Osteoblast (primary cell): ENCODE results near the gene TMEM106C. TPM values are rescaled to one million over a fixed set of nuclear protein-coding genes. Genes with fewer than 3 reads are reported as not detected.

Experiments
- DNase-seq: peaks from one replicate; pipeline ENCODE4 v3.0.0; 2011; ENCODE audit warnings: low spot score, mixed read lengths; ENCODE audit not compliant: insufficient read length; ENCODE audit errors: missing footprints
- H2AFZ ChIP-seq: 2 replicates; pipeline ENCODE4 v1.6.0; 2011; ENCODE audit warnings: mild to moderate bottlenecking, low read length
- H3K27ac ChIP-seq: 2 replicates; pipeline ENCODE4 v1.5.1; 2011; ENCODE audit warnings: mild to moderate bottlenecking, low read depth, low read length, moderate library complexity
- H3K27me3 ChIP-seq: 2 replicates; pipeline ENCODE4 v1.6.0; 2012; ENCODE audit warnings: mild to moderate bottlenecking, control low read depth, inconsistent platforms, low read length, moderate library complexity; ENCODE audit not compliant: insufficient read depth
- H3K36me3 ChIP-seq: 2 replicates; pipeline ENCODE4 v1.5.1; 2011; ENCODE audit warnings: mild to moderate bottlenecking, low read length, control low read depth, moderate library complexity; ENCODE audit not compliant: insufficient read depth
- H3K4me1 ChIP-seq: 2 replicates; pipeline ENCODE4 v1.5.1; 2011; ENCODE audit warnings: mild to moderate bottlenecking, low read length, control low read depth, moderate library complexity; ENCODE audit not compliant: insufficient read depth
- H3K4me2 ChIP-seq: 2 replicates; pipeline ENCODE4 v1.6.0; 2011; ENCODE audit warnings: mild to moderate bottlenecking, low read length; ENCODE audit not compliant: insufficient read depth
- H3K4me3 ChIP-seq: fragments of 200-600 bp; sonication (generic); 3 replicates; pipeline ENCODE4 v1.5.1; 2012; ENCODE audit warnings: mild to moderate bottlenecking, low read length, inconsistent platforms; ENCODE audit not compliant: insufficient read depth
- H3K79me2 ChIP-seq: 2 replicates; pipeline ENCODE4 v1.6.0; 2012; ENCODE audit warnings: mild to moderate bottlenecking, low read length, control low read depth, inconsistent platforms; ENCODE audit not compliant: insufficient read depth
- H3K9me3 ChIP-seq: 2 replicates; pipeline ENCODE4 v1.5.1; 2011; ENCODE audit warnings: low read depth, low read length, control low read depth
- H4K20me1 ChIP-seq: 2 replicates; pipeline ENCODE4 v1.6.0; 2012; ENCODE audit warnings: mild to moderate bottlenecking, low read length, control low read depth; ENCODE audit not compliant: insufficient read depth
- CTCF ChIP-seq: IDR thresholded peaks from 2 replicates; pipeline ENCODE4 v1.5.1; 2011; ENCODE audit warnings: mild to moderate bottlenecking, low read depth, low read length, moderate library complexity; ENCODE audit errors: extremely low read depth
- total RNA-seq: library from RNA; depleted of rRNA; stranded (reverse); fragments of >200 nt; gene quantifications from 2 replicates; pipeline ENCODE4 v1.2.3, GENCODE V29; 2012

The TMEM106C gene
- 57.5 and 58.3 TPM in 2 replicates for total RNA-seq

- H3K4me3 ChIP-seq, result peak within 1 kb of the TSS; percentile 95
- peaks cover 3% of the 10 kb centered on the region for H3K79me2 ChIP-seq
- peak within 1 kb of the TSS; percentile 97 for H2AFZ ChIP-seq
- peak within 1 kb of the TSS; percentile 25 for H3K27ac ChIP-seq
- TF ChIP-seq CTCF, result peak; percentile 94
- H4K20me1 ChIP-seq, result no peaks in the 10 kb centered on the region
- H3K36me3 ChIP-seq, result peaks cover 4% of the 10 kb centered on the region
- H3K4me1 ChIP-seq, result peaks cover 9% of the 10 kb centered on the region
- peaks cover 13% of the 10 kb centered on the region for H3K27me3 ChIP-seq
- H3K4me2 ChIP-seq, result peak within 1 kb of the TSS; percentile 75
- H3K9me3 ChIP-seq, result no peaks in the 10 kb centered on the region
- DNase-seq, result peak; percentile 99
These were observed at the start of gene TMEM106C for GRCh38 chr12:47963340-47964040. TMEM106C (plus strand) TSS chr12:47963596; CDS start chr12:47964237, 641 bp downstream.

GRCh38 chr12:47920913-47921312, 42.5 kb upstream of the TMEM106C start:
- Histone ChIP-seq H3K4me1 (no peaks in the 10 kb centered on the region), H3K9me3 (no peaks in the 10 kb centered on the region), H3K36me3 (no peaks in the 10 kb centered on the region), H3K27ac (no peak overlapping the region), H3K4me3 (no peak overlapping the region), H3K79me2 (no peaks in the 10 kb centered on the region), H3K27me3 (peaks cover 49% of the 10 kb centered on the region), H3K4me2 (no peak overlapping the region), H4K20me1 (no peaks in the 10 kb centered on the region), H2AFZ (no peak overlapping the region)
- no peak for DNase-seq
- no peak for TF ChIP-seq CTCF

GRCh38 chr12:47921907-47922306, 41.5 kb upstream of the TMEM106C start:
- TF ChIP-seq CTCF, result no peak
- Histone ChIP-seq H3K4me2 (no peak overlapping the region), H2AFZ (no peak overlapping the region), H3K4me1 (no peaks in the 10 kb centered on the region), H3K9me3 (no peaks in the 10 kb centered on the region), H3K36me3 (no peaks in the 10 kb centered on the region), H3K4me3 (no peak overlapping the region), H3K79me2 (no peaks in the 10 kb centered on the region), H3K27me3 (peaks cover 49% of the 10 kb centered on the region), H4K20me1 (no peaks in the 10 kb centered on the region), H3K27ac (no peak overlapping the region)
- no peak for DNase-seq

- no peak for DNase-seq
- Histone ChIP-seq H3K4me2 (no peak overlapping the region), H3K9me3 (no peaks in the 10 kb centered on the region), H2AFZ (no peak overlapping the region), H3K27ac (no peak overlapping the region), H3K4me1 (no peaks in the 10 kb centered on the region), H3K27me3 (peaks cover 68% of the 10 kb centered on the region), H3K36me3 (no peaks in the 10 kb centered on the region), H3K79me2 (no peaks in the 10 kb centered on the region), H3K4me3 (no peak overlapping the region), H4K20me1 (no peaks in the 10 kb centered on the region)
- TF ChIP-seq CTCF, result no peak
These were observed 36.0 kb upstream of the TMEM106C start for GRCh38 chr12:47927346-47927745.
